Measurements from ENCODE around the gene CMTM7.
"Not testable (repeated sequence)": the region's sequence is repeated elsewhere in the genome, so short reads cannot be mapped to it uniquely, and the experiment has no call there.

CMTM7 gene

GRCh38 chr3:32381922-32382321 lies 9.7 kb upstream of the CMTM7 start:
- ATAC-seq (ENCODE audit: low read depth) (no peak), DNase-seq (ENCODE audit: low spot score) (no peak)

GRCh38 chr3:32383136-32383711 lies 8.4 kb upstream of the CMTM7 start:
- Histone ChIP-seq H3K27ac (ENCODE audit: poor library complexity, severe bottlenecking) (no peak overlapping the region), H3K27me3 (ENCODE audit: insufficient read depth, poor library complexity, severe bottlenecking) (no peaks in the 10 kb centered on the region), H3K9me3 (ENCODE audit: severe bottlenecking) (no peaks in the 10 kb centered on the region), H3K4me3 (ENCODE audit: severe bottlenecking) (no peak overlapping the region), H3K36me3 (ENCODE audit: low read depth) (no peaks in the 10 kb centered on the region), H3K4me1 (ENCODE audit: insufficient read depth, poor library complexity, severe bottlenecking) (no peaks in the 10 kb centered on the region)
- ATAC-seq (ENCODE audit: low read depth), result no peak
- DNase-seq (ENCODE audit: low spot score), result no peak
- TF ChIP-seq CTCF (IDR thresholded peaks at IDR 0.05; ENCODE audit: poor library complexity, severe bottlenecking), result no peak

More at GRCh38 chr3:32381922-32382321, 9.7 kb upstream of the CMTM7 start:
- Histone ChIP-seq H3K4me1 (ENCODE audit: insufficient read depth, poor library complexity, severe bottlenecking) (no peaks in the 10 kb centered on the region), H3K9me3 (ENCODE audit: severe bottlenecking) (no peaks in the 10 kb centered on the region), H3K4me3 (ENCODE audit: severe bottlenecking) (no peak overlapping the region), H3K27me3 (ENCODE audit: insufficient read depth, poor library complexity, severe bottlenecking) (no peaks in the 10 kb centered on the region), H3K36me3 (ENCODE audit: low read depth) (no peaks in the 10 kb centered on the region), H3K27ac (ENCODE audit: poor library complexity, severe bottlenecking) (no peak overlapping the region)
- TF ChIP-seq CTCF (IDR thresholded peaks at IDR 0.05; ENCODE audit: poor library complexity, severe bottlenecking), result no peak

- no peak overlapping the region for H3K4me3 ChIP-seq (ENCODE audit: severe bottlenecking)
- ATAC-seq (ENCODE audit: low read depth) (no peak), DNase-seq (ENCODE audit: low spot score) (no peak)
- no peak for TF ChIP-seq CTCF (IDR thresholded peaks at IDR 0.05; ENCODE audit: poor library complexity, severe bottlenecking)
- H3K27ac ChIP-seq (ENCODE audit: poor library complexity, severe bottlenecking), result no peak overlapping the region
- H3K9me3 ChIP-seq (ENCODE audit: severe bottlenecking), result no peaks in the 10 kb centered on the region
- H3K36me3 ChIP-seq (ENCODE audit: low read depth), result no peaks in the 10 kb centered on the region
- H3K4me1 ChIP-seq (ENCODE audit: insufficient read depth, poor library complexity, severe bottlenecking), result no peaks in the 10 kb centered on the region
- H3K27me3 ChIP-seq (ENCODE audit: insufficient read depth, poor library complexity, severe bottlenecking), result no peaks in the 10 kb centered on the region
Measured at GRCh38 chr3:32384938-32385337, 6.7 kb upstream of the CMTM7 start.

GRCh38 chr3:32387512-32387911 lies 4.1 kb upstream of the CMTM7 start:
- no peak for TF ChIP-seq CTCF (IDR thresholded peaks at IDR 0.05; ENCODE audit: poor library complexity, severe bottlenecking)
- Histone ChIP-seq H3K27ac (ENCODE audit: poor library complexity, severe bottlenecking) (no peak overlapping the region), H3K9me3 (ENCODE audit: severe bottlenecking) (no peaks in the 10 kb centered on the region), H3K36me3 (ENCODE audit: low read depth) (no peaks in the 10 kb centered on the region), H3K4me1 (ENCODE audit: insufficient read depth, poor library complexity, severe bottlenecking) (no peaks in the 10 kb centered on the region), H3K27me3 (ENCODE audit: insufficient read depth, poor library complexity, severe bottlenecking) (no peaks in the 10 kb centered on the region), H3K4me3 (ENCODE audit: severe bottlenecking) (no peak overlapping the region)
- DNase-seq (ENCODE audit: low spot score) (no peak), ATAC-seq (ENCODE audit: low read depth) (no peak)

GRCh38 chr3:32389577-32389976 lies 2.1 kb upstream of the CMTM7 start:
- DNase-seq (ENCODE audit: low spot score); H3K27ac ChIP-seq (ENCODE audit: poor library complexity, severe bottlenecking); H3K4me3 ChIP-seq (ENCODE audit: severe bottlenecking); H3K36me3 ChIP-seq (ENCODE audit: low read depth); ATAC-seq (ENCODE audit: low read depth); H3K27me3 ChIP-seq (ENCODE audit: insufficient read depth, poor library complexity, severe bottlenecking); H3K4me1 ChIP-seq (ENCODE audit: insufficient read depth, poor library complexity, severe bottlenecking); H3K9me3 ChIP-seq (ENCODE audit: severe bottlenecking): not testable (repeated sequence)

Measured in RWPE2 (cell line).